Osteoblast (primary cell): ENCODE measurements around the gene TMEM243. TPM values are rescaled to one million over a fixed set of nuclear protein-coding genes. Genes with fewer than 3 reads are reported as not detected.

Source experiments
- DNase-seq: peaks from one replicate; pipeline ENCODE4 v3.0.0; 2011; ENCODE audit warnings: low spot score, mixed read lengths; ENCODE audit not compliant: insufficient read length; ENCODE audit errors: missing footprints
- H2AFZ ChIP-seq: 2 replicates; pipeline ENCODE4 v1.6.0; 2011; ENCODE audit warnings: mild to moderate bottlenecking, low read length
- H3K27ac ChIP-seq: 2 replicates; pipeline ENCODE4 v1.5.1; 2011; ENCODE audit warnings: mild to moderate bottlenecking, low read depth, low read length, moderate library complexity
- H3K27me3 ChIP-seq: 2 replicates; pipeline ENCODE4 v1.6.0; 2012; ENCODE audit warnings: mild to moderate bottlenecking, control low read depth, inconsistent platforms, low read length, moderate library complexity; ENCODE audit not compliant: insufficient read depth
- H3K36me3 ChIP-seq: 2 replicates; pipeline ENCODE4 v1.5.1; 2011; ENCODE audit warnings: mild to moderate bottlenecking, low read length, control low read depth, moderate library complexity; ENCODE audit not compliant: insufficient read depth
- H3K4me1 ChIP-seq: 2 replicates; pipeline ENCODE4 v1.5.1; 2011; ENCODE audit warnings: mild to moderate bottlenecking, low read length, control low read depth, moderate library complexity; ENCODE audit not compliant: insufficient read depth
- H3K4me2 ChIP-seq: 2 replicates; pipeline ENCODE4 v1.6.0; 2011; ENCODE audit warnings: mild to moderate bottlenecking, low read length; ENCODE audit not compliant: insufficient read depth
- H3K4me3 ChIP-seq: fragments of 200-600 bp; sonication (generic); 3 replicates; pipeline ENCODE4 v1.5.1; 2012; ENCODE audit warnings: mild to moderate bottlenecking, low read length, inconsistent platforms; ENCODE audit not compliant: insufficient read depth
- H3K79me2 ChIP-seq: 2 replicates; pipeline ENCODE4 v1.6.0; 2012; ENCODE audit warnings: mild to moderate bottlenecking, low read length, control low read depth, inconsistent platforms; ENCODE audit not compliant: insufficient read depth
- H3K9me3 ChIP-seq: 2 replicates; pipeline ENCODE4 v1.5.1; 2011; ENCODE audit warnings: low read depth, low read length, control low read depth
- H4K20me1 ChIP-seq: 2 replicates; pipeline ENCODE4 v1.6.0; 2012; ENCODE audit warnings: mild to moderate bottlenecking, low read length, control low read depth; ENCODE audit not compliant: insufficient read depth
- total RNA-seq: library from RNA; depleted of rRNA; stranded (reverse); fragments of >200 nt; gene quantifications from 2 replicates; pipeline ENCODE4 v1.2.3, GENCODE V29; 2012
- TF ChIP-seq, protein P1 (sequence below): IDR thresholded peaks from 2 replicates; pipeline ENCODE4 v1.5.1; 2011; ENCODE audit warnings: mild to moderate bottlenecking, low read depth, low read length, moderate library complexity; ENCODE audit errors: extremely low read depth

TMEM243 gene
- total RNA-seq, 1 donor, result 35.5 TPM

DNA sequence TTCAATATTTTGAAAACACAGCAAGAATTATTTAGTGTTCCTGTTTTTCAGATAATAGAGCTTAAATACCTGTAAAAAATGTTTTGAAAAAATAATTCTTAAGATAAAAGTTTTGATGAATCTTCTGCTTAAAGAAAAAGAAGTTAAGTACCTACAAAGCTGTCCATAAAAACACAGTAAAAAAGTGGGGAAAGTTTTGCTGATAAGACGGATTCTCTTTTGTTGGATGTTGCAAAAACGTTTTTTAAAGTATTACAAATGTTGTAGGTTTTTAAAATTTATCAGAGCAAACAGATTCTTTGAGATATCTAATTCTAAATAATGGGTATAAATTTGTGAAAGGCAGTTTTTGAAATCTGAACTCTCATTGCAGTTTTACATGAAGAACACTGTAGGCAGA is 55.1 kb downstream of the TMEM243 start:
- Histone ChIP-seq H3K27me3 (no peaks in the 10 kb centered on the region), H2AFZ (no peak overlapping the region), H3K4me2 (no peak overlapping the region), H3K79me2 (peaks cover 41% of the 10 kb centered on the region), H4K20me1 (peaks cover 3% of the 10 kb centered on the region), H3K27ac (no peak overlapping the region), H3K4me1 (no peaks in the 10 kb centered on the region), H3K36me3 (peaks cover 59% of the 10 kb centered on the region), H3K4me3 (no peak overlapping the region), H3K9me3 (no peaks in the 10 kb centered on the region)
- DNase-seq, result no peak
- TF ChIP-seq, protein P1, sequence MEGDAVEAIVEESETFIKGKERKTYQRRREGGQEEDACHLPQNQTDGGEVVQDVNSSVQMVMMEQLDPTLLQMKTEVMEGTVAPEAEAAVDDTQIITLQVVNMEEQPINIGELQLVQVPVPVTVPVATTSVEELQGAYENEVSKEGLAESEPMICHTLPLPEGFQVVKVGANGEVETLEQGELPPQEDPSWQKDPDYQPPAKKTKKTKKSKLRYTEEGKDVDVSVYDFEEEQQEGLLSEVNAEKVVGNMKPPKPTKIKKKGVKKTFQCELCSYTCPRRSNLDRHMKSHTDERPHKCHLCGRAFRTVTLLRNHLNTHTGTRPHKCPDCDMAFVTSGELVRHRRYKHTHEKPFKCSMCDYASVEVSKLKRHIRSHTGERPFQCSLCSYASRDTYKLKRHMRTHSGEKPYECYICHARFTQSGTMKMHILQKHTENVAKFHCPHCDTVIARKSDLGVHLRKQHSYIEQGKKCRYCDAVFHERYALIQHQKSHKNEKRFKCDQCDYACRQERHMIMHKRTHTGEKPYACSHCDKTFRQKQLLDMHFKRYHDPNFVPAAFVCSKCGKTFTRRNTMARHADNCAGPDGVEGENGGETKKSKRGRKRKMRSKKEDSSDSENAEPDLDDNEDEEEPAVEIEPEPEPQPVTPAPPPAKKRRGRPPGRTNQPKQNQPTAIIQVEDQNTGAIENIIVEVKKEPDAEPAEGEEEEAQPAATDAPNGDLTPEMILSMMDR, result no peak

DNA sequence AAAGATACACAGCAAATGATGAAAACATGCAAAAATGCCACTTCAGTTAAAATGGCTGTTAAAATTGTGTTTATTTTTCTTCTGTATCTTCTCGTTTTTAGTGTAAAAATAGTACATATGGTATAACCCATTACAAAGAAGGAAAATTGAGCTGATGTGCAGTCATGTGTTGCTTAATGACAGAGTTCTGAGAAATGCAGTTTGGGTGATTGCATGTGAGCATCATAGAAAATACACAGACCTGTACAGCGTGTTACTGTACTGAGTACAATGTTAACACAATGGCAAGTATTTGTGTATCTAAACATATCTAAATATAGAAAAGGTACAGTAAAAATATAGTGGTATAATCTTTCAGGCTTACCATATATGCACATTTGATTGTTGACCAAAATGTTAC is 60.0 kb downstream of the TMEM243 start:
- no peak overlapping the region for H3K4me2 ChIP-seq
- TF ChIP-seq, protein P1, result no peak
- DNase-seq, result no peak
- H3K27me3 ChIP-seq, result no peaks in the 10 kb centered on the region
- H3K4me1 ChIP-seq, result peaks cover 26% of the 10 kb centered on the region
- peaks cover 24% of the 10 kb centered on the region for H4K20me1 ChIP-seq
- H3K9me3 ChIP-seq, result no peaks in the 10 kb centered on the region
- peaks cover 84% of the 10 kb centered on the region for H3K79me2 ChIP-seq
- H2AFZ ChIP-seq, result no peak overlapping the region
- peaks cover 14% of the 10 kb centered on the region for H3K36me3 ChIP-seq
- H3K27ac ChIP-seq, result no peak overlapping the region
- no peak overlapping the region for H3K4me3 ChIP-seq

DNA sequence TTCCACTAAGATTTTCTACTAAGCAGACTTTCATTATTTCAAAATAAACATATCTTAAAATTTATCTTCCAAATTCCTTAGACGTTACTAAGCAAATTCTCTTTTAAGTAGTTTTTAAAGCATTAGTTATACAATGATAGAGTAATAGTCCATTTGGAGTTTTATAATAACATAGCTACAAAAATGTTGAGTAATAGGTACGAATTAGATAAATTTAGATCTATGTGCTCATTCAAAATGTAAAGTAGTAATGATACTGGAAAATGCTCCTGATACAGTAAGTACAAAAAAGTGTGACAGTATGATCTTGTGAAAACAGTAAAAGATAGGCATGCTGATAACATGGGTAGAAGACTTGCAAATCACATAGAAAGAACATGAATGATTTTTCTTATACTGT is 62.8 kb downstream of the TMEM243 start:
- peaks cover 33% of the 10 kb centered on the region for H3K4me1 ChIP-seq
- H3K4me2 ChIP-seq, result peak overlapping the region; percentile 94
- H3K4me3 ChIP-seq, result peak overlapping the region; percentile 12
- no peak overlapping the region for H2AFZ ChIP-seq
- H3K36me3 ChIP-seq, result no peaks in the 10 kb centered on the region
- no peak for DNase-seq
- H3K79me2 ChIP-seq, result peaks cover 86% of the 10 kb centered on the region
- peak overlapping the region; percentile 75 for H3K27ac ChIP-seq
- peaks cover 27% of the 10 kb centered on the region for H4K20me1 ChIP-seq
- TF ChIP-seq, protein P1, result no peak
- H3K9me3 ChIP-seq, result no peaks in the 10 kb centered on the region
- no peaks in the 10 kb centered on the region for H3K27me3 ChIP-seq

DNA sequence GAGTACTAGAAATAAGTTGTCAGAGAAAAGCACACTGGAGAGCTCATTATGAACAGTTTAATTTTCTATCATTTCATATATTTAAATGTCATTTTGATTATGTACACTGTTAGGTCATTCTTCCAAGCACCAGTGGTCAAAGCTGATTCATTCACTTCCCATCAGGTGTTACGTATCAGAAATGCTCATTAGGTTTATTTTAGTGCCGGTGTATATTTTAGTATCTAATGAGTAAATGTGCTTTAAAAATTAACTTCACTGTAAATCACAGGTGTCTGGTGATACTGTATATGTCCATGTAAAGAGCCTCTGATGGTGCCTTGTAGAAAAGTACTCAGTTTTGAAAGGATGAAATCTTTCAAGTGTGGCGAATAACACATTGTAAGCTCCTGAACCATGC is 63.7 kb downstream of the TMEM243 start:
- no peak overlapping the region for H2AFZ ChIP-seq
- H3K9me3 ChIP-seq, result no peaks in the 10 kb centered on the region
- DNase-seq, result no peak
- peak overlapping the region; percentile 94 for H3K4me2 ChIP-seq
- TF ChIP-seq, protein P1, result no peak
- peaks cover 27% of the 10 kb centered on the region for H4K20me1 ChIP-seq
- no peaks in the 10 kb centered on the region for H3K36me3 ChIP-seq
- peaks cover 78% of the 10 kb centered on the region for H3K79me2 ChIP-seq
- H3K4me1 ChIP-seq, result peaks cover 42% of the 10 kb centered on the region
- no peaks in the 10 kb centered on the region for H3K27me3 ChIP-seq
- peak overlapping the region; percentile 44 for H3K27ac ChIP-seq
- H3K4me3 ChIP-seq, result no peak overlapping the region
